SK-N-SH (cell line): Measurements from ENCODE around the gene CFAP69. TPM values are rescaled to one million over a fixed set of nuclear protein-coding genes. Genes with fewer than 3 reads are reported as not detected.

Source experiments
- CTCF ChIA-PET: fragments of 300-600, 350-600 bp; formaldehyde crosslinking; extraction: SDS; loops from one replicate; lab custom pipeline; 2021; lab: Yijun Ruan, JAX
- POLR2A ChIA-PET: fragments of 350-600 bp; sonication (Branson Sonifier 250); formaldehyde crosslinking; extraction: SDS; loops from one replicate; lab custom pipeline; 2020; ENCODE audit warnings: antibody characterized with exemption, inconsistent platforms; lab: Yijun Ruan, JAX
- DNase-seq: peaks from one replicate; pipeline ENCODE4 v3.0.0; 2012
- H2AFZ ChIP-seq: fragments of 200-600 bp; sonication (generic); 2 replicates; pipeline ENCODE4 v1.8.1; 2016; ENCODE audit warnings: antibody characterized with exemption, mild to moderate bottlenecking, low read depth
- H3F3A ChIP-seq: fragments of 200-600 bp; sonication (generic); replicated peaks from 2 replicates; pipeline ENCODE3; 2016; ENCODE audit warnings: antibody characterized with exemption, mild to moderate bottlenecking; ENCODE audit not compliant: insufficient read depth
- H3K27ac ChIP-seq, 2 experiments: fragments of 200-500 bp in 1 of 2; fragments of 200-600 bp in 1 of 2; sonication (Bioruptor generic) in 1 of 2; sonication (generic), shearing (Covaris generic) in 1 of 2; 2 replicates each; pipeline versions ENCODE4 v1.5.1 to v1.6.1; 2014 to 2016; ENCODE audit warnings: low read depth in 2 of 2, inconsistent platforms in 1 of 2, low read length in 1 of 2, mild to moderate bottlenecking in 1 of 2, mixed read lengths in 1 of 2
- H3K27me3 ChIP-seq: fragments of 200-600 bp; sonication (generic), shearing (Covaris generic); 2 replicates; pipeline ENCODE4 v1.6.1; 2016; ENCODE audit warnings: mixed run types; ENCODE audit not compliant: insufficient read depth
- H3K36me3 ChIP-seq, 2 experiments: fragments of 200-500 bp in 1 of 2; fragments of 200-600 bp in 1 of 2; sonication (Bioruptor generic) in 1 of 2; sonication (generic) in 1 of 2; replicated peaks in 1 of 2; 2 replicates each; pipeline versions ENCODE3 to v1.5.1; 2014 to 2016; ENCODE audit warnings: low read length in 1 of 2, mild to moderate bottlenecking in 1 of 2; ENCODE audit not compliant: insufficient read depth in 2 of 2, control insufficient read depth in 1 of 2
- H3K4me1 ChIP-seq, 2 experiments: fragments of 200-500 bp in 1 of 2; fragments of 200-600 bp in 1 of 2; sonication (Bioruptor generic) in 1 of 2; sonication (generic), shearing (Covaris generic) in 1 of 2; 2 replicates each; pipeline versions ENCODE4 v1.5.1 to v1.6.1; 2014 to 2016; ENCODE audit warnings: low read depth in 1 of 2, low read length in 1 of 2, mixed run types in 1 of 2; ENCODE audit not compliant: insufficient read depth in 2 of 2, control insufficient read depth in 1 of 2
- H3K4me2 ChIP-seq: fragments of 200-600 bp; sonication (generic), shearing (Covaris generic); 2 replicates; pipeline ENCODE4 v1.6.1; 2017; ENCODE audit warnings: mixed run types
- H3K4me3 ChIP-seq, 2 experiments: fragments of 200-500 bp in 1 of 2; fragments of 200-600 bp in 1 of 2; sonication (Bioruptor generic) in 1 of 2; sonication (generic), shearing (Covaris generic) in 1 of 2; 2 replicates each; pipeline versions ENCODE4 v1.5.1 to v1.8.1; 2014 to 2016; ENCODE audit warnings: low read depth in 2 of 2, inconsistent platforms in 1 of 2, low read length in 1 of 2, mild to moderate bottlenecking in 1 of 2, mixed read lengths in 1 of 2, moderate library complexity in 1 of 2
- H3K79me2 ChIP-seq: fragments of 200-600 bp; sonication (generic); 2 replicates; pipeline ENCODE4 v1.8.1; 2017; ENCODE audit warnings: mild to moderate bottlenecking; ENCODE audit not compliant: insufficient read depth
- H3K9ac ChIP-seq: fragments of 200-600 bp; sonication (generic); 2 replicates; pipeline ENCODE4 v1.6.1; 2017; ENCODE audit warnings: mixed run types
- H3K9me2 ChIP-seq: fragments of 200-600 bp; sonication (generic); 2 replicates; pipeline ENCODE4 v1.6.1; 2017; ENCODE audit warnings: mixed run types
- H3K9me3 ChIP-seq: fragments of 200-600 bp; sonication (generic); 2 replicates; pipeline ENCODE4 v1.6.1; 2017; ENCODE audit warnings: mixed run types, mild to moderate bottlenecking, moderate library complexity
- H4K20me1 ChIP-seq: fragments of 200-600 bp; sonication (generic); 2 replicates; pipeline ENCODE4 v1.6.1; 2017; ENCODE audit warnings: mild to moderate bottlenecking, mixed run types; ENCODE audit not compliant: insufficient read depth
- CHD2 ChIP-seq: fragments of 150-350 bp; IDR thresholded peaks from 2 replicates; pipeline ENCODE4 v1.6.1; 2018; ENCODE audit warnings: low read length; ENCODE audit not compliant: partially characterized antibody
- EP300 ChIP-seq, 2 experiments: IDR thresholded peaks; 2 replicates each; pipeline versions ENCODE4 v1.4.0 to v1.6.1; 2012; ENCODE audit warnings: borderline replicate concordance in 1 of 2, low read depth in 1 of 2, low read length in 1 of 2
- FOSL2 ChIP-seq: IDR thresholded peaks from 2 replicates; pipeline ENCODE4 v1.4.0; 2012; ENCODE audit warnings: low read depth, mild to moderate bottlenecking, moderate library complexity, borderline replicate concordance
- FOXJ3 ChIP-seq: sonication (generic); formaldehyde crosslinking; IDR thresholded peaks from 2 replicates; pipeline ENCODE4 v1.5.1; 2020; ENCODE audit warnings: mild to moderate bottlenecking, missing genetic modification reagents
- FOXM1 ChIP-seq: IDR thresholded peaks from 2 replicates; pipeline ENCODE4 v1.4.0; 2012; ENCODE audit warnings: low read depth, mild to moderate bottlenecking
- GABPA ChIP-seq: IDR thresholded peaks from 2 replicates; pipeline ENCODE4 v1.4.0; 2012; ENCODE audit warnings: low read depth, mild to moderate bottlenecking
- GATA2 ChIP-seq: sonication (generic); formaldehyde crosslinking; IDR thresholded peaks from 2 replicates; pipeline ENCODE4 v1.5.0; 2020; ENCODE audit warnings: mild to moderate bottlenecking, missing genetic modification reagents
- JUND ChIP-seq: IDR thresholded peaks from 2 replicates; pipeline ENCODE4 v1.4.0; 2012
- NFIC ChIP-seq: IDR thresholded peaks from 2 replicates; pipeline ENCODE4 v1.4.0; 2012; ENCODE audit warnings: borderline replicate concordance
- RCOR1 ChIP-seq: fragments of 150-350 bp; IDR thresholded peaks from 2 replicates; pipeline ENCODE4 v1.6.1; 2017; ENCODE audit warnings: antibody characterized with exemption, low read length
- RFX5 ChIP-seq: IDR thresholded peaks from 2 replicates; pipeline ENCODE4 v1.6.1; 2012; ENCODE audit warnings: mild to moderate bottlenecking, improper control_type of control experiment, low read length
- TAF1 ChIP-seq: IDR thresholded peaks from 2 replicates; pipeline ENCODE4 v1.6.1; 2012; ENCODE audit warnings: low read depth, mild to moderate bottlenecking, low read length, moderate library complexity, borderline replicate concordance
- TCF12 ChIP-seq: IDR thresholded peaks from 2 replicates; pipeline ENCODE4 v1.4.0; 2012
- USF1 ChIP-seq: IDR thresholded peaks from 2 replicates; pipeline ENCODE4 v1.4.0; 2012; ENCODE audit warnings: low read depth, borderline replicate concordance
- ZBTB33 ChIP-seq: IDR thresholded peaks from 2 replicates; pipeline ENCODE4 v1.4.0; 2012; ENCODE audit warnings: low read depth, borderline replicate concordance
- polyA plus RNA-seq, 3 experiments: library from polyadenylated mRNA; depleted of rRNA; stranded (reverse); fragments of >200 nt; gene quantifications; 2 replicates each; pipeline ENCODE4 v1.2.3, GENCODE V29; 2012

Gene CFAP69
- polyA plus RNA-seq, 1 of the 3 experiments (the other 2 are of a cell fraction) = 2.3 TPM

- H3K9ac ChIP-seq = no peak overlapping the region
- no peaks in the 10 kb centered on the region for H3K36me3 ChIP-seq
- no peak for DNase-seq
- H3K4me1 ChIP-seq = no peaks in the 10 kb centered on the region; a peak in 1 of 4 replicates
- CTCF ChIA-PET = interaction anchor here (1.4 kb wide), 1 partner anchor 9 kb away, joined by 3 read pairs; no protein-coding TSS in a partner anchor
- H3F3A ChIP-seq = peaks cover 6% of the 10 kb centered on the region
- POLR2A ChIA-PET = interaction anchor here (1.2 kb wide), 1 partner anchor 9 kb away, joined by 3 read pairs; no protein-coding TSS in a partner anchor
- H2AFZ ChIP-seq = no peak overlapping the region
- TF ChIP-seq ZBTB33 (no peak), FOSL2 (no peak), TCF12 (no peak), TAF1 (no peak), FOXM1 (no peak), JUND (no peak), CHD2 (no peak), RFX5 (no peak), GABPA (no peak), GATA2 (CRISPR knock-in tag) (no peak), FOXJ3 (CRISPR knock-in tag) (no peak), EP300 (IDR thresholded peaks at IDR 0.05; ENCODE audit: borderline replicate concordance in 1 of 2, low read depth in 1 of 2, low read length in 1 of 2) (no peak), NFIC (no peak), USF1 (no peak)
- H3K9me2 ChIP-seq = no peaks in the 10 kb centered on the region
- H3K4me3 ChIP-seq = no peak overlapping the region
- H4K20me1 ChIP-seq = no peaks in the 10 kb centered on the region
- no peak overlapping the region for H3K27ac ChIP-seq
- H3K27me3 ChIP-seq = no peaks in the 10 kb centered on the region; the same call in 1 of the 2 replicates
- no peaks in the 10 kb centered on the region for H3K79me2 ChIP-seq
- H3K4me2 ChIP-seq = no peak overlapping the region
- H3K9me3 ChIP-seq = no peaks in the 10 kb centered on the region
Observed at GRCh38 chr7:90337106-90337505, 92.1 kb downstream of the CFAP69 start.

- peak overlapping the region in 1 of 2 experiments; percentile 1; a peak in 2 of 4 replicates for H3K27ac ChIP-seq
- H3K36me3 ChIP-seq = peaks cover 0 to 4% of the 10 kb centered on the region in 2 experiments
- H3K9ac ChIP-seq = peak overlapping the region; percentile 91; the same call in 1 of the 2 replicates
- peaks cover 35% of the 10 kb centered on the region for H3K79me2 ChIP-seq
- no peak overlapping the region for H3K4me3 ChIP-seq
- POLR2A ChIA-PET = interaction anchor here (0.7 to 0.9 kb wide), 3 partner anchors 33 to 1901 kb away, joined by 3 to 4 read pairs (median 4); partner anchors contain the start of genes ANKIB1 and KRIT1
- H3K27me3 ChIP-seq = no peaks in the 10 kb centered on the region
- CTCF ChIA-PET = interaction anchor here (0.6 to 2.1 kb wide), 9 partner anchors 9 to 406 kb away, joined by 3 to 11 read pairs (median 5); partner anchors contain the start of genes CLDN12, FAM237B and STEAP2
- H3K9me3 ChIP-seq = no peaks in the 10 kb centered on the region
- peaks cover 7 to 15% of the 10 kb centered on the region in 2 experiments; a peak in 3 of 4 replicates for H3K4me1 ChIP-seq
- H4K20me1 ChIP-seq = no peaks in the 10 kb centered on the region
- no peak for DNase-seq
- H2AFZ ChIP-seq = peak overlapping the region; percentile 100
- peaks cover 6% of the 10 kb centered on the region for H3F3A ChIP-seq
- H3K4me2 ChIP-seq = peak overlapping the region; percentile 84; the same call in 1 of the 2 replicates
- no peaks in the 10 kb centered on the region for H3K9me2 ChIP-seq
- TF ChIP-seq RCOR1 = peak; percentile 36; the same call in 1 of the 2 replicates
- peak; percentile 59 for TF ChIP-seq GATA2 (CRISPR knock-in tag)
- TF ChIP-seq FOXJ3 (CRISPR knock-in tag) = no peak
Observed at GRCh38 chr7:90345016-90345415, 100.0 kb downstream of the CFAP69 start.
